Liver (tissue), 9 donors: Measurements from ENCODE around the gene RNPS1. TPM values are rescaled to one million over a fixed set of nuclear protein-coding genes. Genes with fewer than 3 reads are reported as not detected.

Source experiments
- DNase-seq: peaks from one replicate; pipeline ENCODE4 v3.0.0-alpha.2; 2017; ENCODE audit warnings: low spot score
- H3K27ac ChIP-seq, 2 donors: one replicate each; pipeline ENCODE4 v1.7.0; 2013; ENCODE audit warnings: inconsistent platforms in 2 of 2, low read length in 2 of 2, control low read depth in 1 of 2, low read depth in 1 of 2, mild to moderate bottlenecking in 1 of 2
- H3K27me3 ChIP-seq, 4 donors: one replicate each; pipeline versions ENCODE4 v1.6.1 to v1.7.0; 2013; ENCODE audit warnings: low read length in 3 of 4, inconsistent platforms in 1 of 4, mild to moderate bottlenecking in 1 of 4, moderate library complexity in 1 of 4; ENCODE audit not compliant: control insufficient read depth in 4 of 4, insufficient read depth in 4 of 4
- H3K36me3 ChIP-seq, 4 donors: one replicate each; pipeline versions ENCODE4 v1.6.1 to v1.7.0; 2013; ENCODE audit warnings: low read length in 3 of 4, mild to moderate bottlenecking in 3 of 4, low read depth in 1 of 4, moderate library complexity in 1 of 4; ENCODE audit not compliant: control insufficient read depth in 4 of 4, insufficient read depth in 3 of 4
- H3K4me1 ChIP-seq, 4 donors: one replicate each; pipeline versions ENCODE4 v1.6.1 to v1.7.0; 2013; ENCODE audit warnings: low read length in 3 of 4, mild to moderate bottlenecking in 3 of 4, moderate library complexity in 1 of 4; ENCODE audit not compliant: control insufficient read depth in 4 of 4, insufficient read depth in 4 of 4
- H3K4me3 ChIP-seq, 3 donors: one replicate each; pipeline versions ENCODE4 v1.6.1 to v1.7.0; 2013; ENCODE audit warnings: low read length in 3 of 3, control low read depth in 1 of 3, low read depth in 1 of 3, mild to moderate bottlenecking in 1 of 3
- H3K9ac ChIP-seq, 2 donors: one replicate each; pipeline ENCODE4 v1.7.0; 2013; ENCODE audit warnings: low read length in 2 of 2, mild to moderate bottlenecking in 2 of 2, moderate library complexity in 2 of 2, control low read depth in 1 of 2, low read depth in 1 of 2
- H3K9me3 ChIP-seq, 4 donors: one replicate each; pipeline versions ENCODE4 v1.6.1 to v1.7.0; 2013; ENCODE audit warnings: low read length in 3 of 4; ENCODE audit not compliant: control insufficient read depth in 4 of 4
- CTCF ChIP-seq: fragments of 150-350 bp; IDR thresholded peaks from 2 replicates; pipeline ENCODE4 v1.5.1; 2017; ENCODE audit warnings: improper control_type of control experiment, low read depth, low read length; ENCODE audit not compliant: missing input control
- EGR1 ChIP-seq, 2 donors: IDR thresholded peaks; 2 replicates each; pipeline ENCODE4 v1.6.1; 2016 to 2018; ENCODE audit warnings: antibody characterized with exemption in 2 of 2, low read depth in 2 of 2
- FOXA1 ChIP-seq: IDR thresholded peaks from 2 replicates; pipeline ENCODE4 v1.6.1; 2016; ENCODE audit warnings: antibody characterized with exemption
- GABPA ChIP-seq, 2 donors: IDR thresholded peaks in 1 of 2; conservative IDR thresholded peaks in 1 of 2; 2 replicates each; pipeline ENCODE4 v1.6.1; 2016; ENCODE audit warnings: antibody characterized with exemption in 2 of 2, mild to moderate bottlenecking in 1 of 2, moderate library complexity in 1 of 2
- HNF4A ChIP-seq, 2 donors: conservative IDR thresholded peaks; 2 replicates each; pipeline ENCODE4 v1.6.1; 2016; ENCODE audit warnings: antibody characterized with exemption in 2 of 2, mild to moderate bottlenecking in 2 of 2
- HNF4G ChIP-seq: IDR thresholded peaks from 2 replicates; pipeline ENCODE4 v1.6.1; 2016; ENCODE audit warnings: antibody characterized with exemption
- JUND ChIP-seq, 2 donors: IDR thresholded peaks; 2 replicates each; pipeline ENCODE4 v1.6.1; 2016; ENCODE audit warnings: antibody characterized with exemption in 2 of 2
- RAD21 ChIP-seq, 2 donors: IDR thresholded peaks; 2 replicates each; pipeline ENCODE4 v1.6.1; 2016; ENCODE audit warnings: antibody characterized with exemption in 2 of 2, mild to moderate bottlenecking in 2 of 2
- SP1 ChIP-seq: IDR thresholded peaks from 2 replicates; pipeline ENCODE4 v1.6.1; 2018; ENCODE audit warnings: antibody characterized with exemption, mild to moderate bottlenecking
- TAF1 ChIP-seq: conservative IDR thresholded peaks from 2 replicates; pipeline ENCODE4 v1.6.1; 2016; ENCODE audit warnings: antibody characterized with exemption, mild to moderate bottlenecking
- YY1 ChIP-seq: IDR thresholded peaks from 2 replicates; pipeline ENCODE4 v1.6.1; 2016; ENCODE audit warnings: antibody characterized with exemption, mild to moderate bottlenecking
- WGBS: extraction: QIAGEN DNeasy Blood & Tissue Kit; methylation state at CpG from one replicate; pipeline ENCODE4 v1.1.7; 2013; 5-methylcytosine and 5-hydroxymethylcytosine counted together
- polyA plus RNA-seq, 2 donors: library from polyadenylated mRNA; stranded (reverse) in 1 of 2; unstranded in 1 of 2; fragments of 200-250 nt in 1 of 2; fragments of >200 nt in 1 of 2; fragmentation: Nextera tagmentation in 1 of 2; extraction: Ambion mirVana in 1 of 2; gene quantifications; one replicate each; pipeline versions ENCODE4 v1.2.1 to v1.2.3, GENCODE V29; 2013 to 2015
- total RNA-seq, 2 donors: library from RNA; depleted of rRNA; stranded (reverse); fragments of >200 nt; gene quantifications; one replicate each; pipeline ENCODE4 v1.2.3, GENCODE V29; 2014
- TF ChIP-seq, protein P1 (sequence below): IDR thresholded peaks from 2 replicates; pipeline ENCODE4 v1.6.1; 2016; ENCODE audit warnings: antibody characterized with exemption, mild to moderate bottlenecking
- TF ChIP-seq, protein P2 (sequence below): IDR thresholded peaks from 2 replicates; pipeline ENCODE4 v1.6.1; 2016; ENCODE audit warnings: antibody characterized with exemption
- TF ChIP-seq, protein P3 (sequence below): IDR thresholded peaks from 2 replicates; pipeline ENCODE4 v1.6.1; 2016; ENCODE audit warnings: antibody characterized with exemption
- TF ChIP-seq, protein P4 (sequence below): IDR thresholded peaks from 2 replicates; pipeline ENCODE4 v1.6.1; 2016; ENCODE audit warnings: antibody characterized with exemption
- donor health status: healthy.
- donor health status: healthy.
- donor health status: healthy.
- donor health status: healthy.
- donor health status: healthy.

The RNPS1 gene
- total and polyA plus RNA-seq, 4 donors, result 31.3 to 38.2 (median 36.7) TPM

DNA sequence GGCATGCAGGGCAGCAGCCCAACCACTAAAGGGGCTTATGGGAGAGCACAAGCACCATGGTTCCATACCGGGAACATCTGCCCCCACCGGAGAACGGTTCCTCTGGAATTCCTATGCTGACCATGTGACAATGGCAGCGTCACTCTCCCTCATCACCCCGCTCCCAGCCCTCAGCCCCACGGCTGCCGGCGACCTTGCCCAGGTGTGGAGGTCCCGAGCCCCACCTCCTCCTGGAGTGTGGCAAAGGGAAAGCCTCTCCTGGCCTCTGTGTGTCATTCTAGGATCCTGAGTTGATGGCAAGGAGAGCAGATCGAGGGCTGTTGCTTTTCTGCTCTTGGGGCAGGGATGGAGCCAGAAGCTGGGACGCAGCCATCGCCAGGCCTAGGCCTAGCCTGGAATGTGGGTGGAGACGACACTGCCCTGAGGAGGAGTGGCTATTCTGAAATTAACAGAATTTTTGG is 17.8 kb upstream of the RNPS1 start:
- Histone ChIP-seq H3K9ac (no peak overlapping the region), H3K36me3 (no peaks in the 10 kb centered on the region), H3K4me3 (no peak overlapping the region), H3K27ac (no peak overlapping the region), H3K9me3 (no peaks in the 10 kb centered on the region), H3K4me1 (no peaks in the 10 kb centered on the region), H3K27me3 (no peaks in the 10 kb centered on the region)
- WGBS, result 86% methylated on average over 13 of the region's 13 CpGs
- TF ChIP-seq HNF4A (conservative IDR thresholded peaks at IDR 0.05), result no peak
- TF ChIP-seq, protein P1, sequence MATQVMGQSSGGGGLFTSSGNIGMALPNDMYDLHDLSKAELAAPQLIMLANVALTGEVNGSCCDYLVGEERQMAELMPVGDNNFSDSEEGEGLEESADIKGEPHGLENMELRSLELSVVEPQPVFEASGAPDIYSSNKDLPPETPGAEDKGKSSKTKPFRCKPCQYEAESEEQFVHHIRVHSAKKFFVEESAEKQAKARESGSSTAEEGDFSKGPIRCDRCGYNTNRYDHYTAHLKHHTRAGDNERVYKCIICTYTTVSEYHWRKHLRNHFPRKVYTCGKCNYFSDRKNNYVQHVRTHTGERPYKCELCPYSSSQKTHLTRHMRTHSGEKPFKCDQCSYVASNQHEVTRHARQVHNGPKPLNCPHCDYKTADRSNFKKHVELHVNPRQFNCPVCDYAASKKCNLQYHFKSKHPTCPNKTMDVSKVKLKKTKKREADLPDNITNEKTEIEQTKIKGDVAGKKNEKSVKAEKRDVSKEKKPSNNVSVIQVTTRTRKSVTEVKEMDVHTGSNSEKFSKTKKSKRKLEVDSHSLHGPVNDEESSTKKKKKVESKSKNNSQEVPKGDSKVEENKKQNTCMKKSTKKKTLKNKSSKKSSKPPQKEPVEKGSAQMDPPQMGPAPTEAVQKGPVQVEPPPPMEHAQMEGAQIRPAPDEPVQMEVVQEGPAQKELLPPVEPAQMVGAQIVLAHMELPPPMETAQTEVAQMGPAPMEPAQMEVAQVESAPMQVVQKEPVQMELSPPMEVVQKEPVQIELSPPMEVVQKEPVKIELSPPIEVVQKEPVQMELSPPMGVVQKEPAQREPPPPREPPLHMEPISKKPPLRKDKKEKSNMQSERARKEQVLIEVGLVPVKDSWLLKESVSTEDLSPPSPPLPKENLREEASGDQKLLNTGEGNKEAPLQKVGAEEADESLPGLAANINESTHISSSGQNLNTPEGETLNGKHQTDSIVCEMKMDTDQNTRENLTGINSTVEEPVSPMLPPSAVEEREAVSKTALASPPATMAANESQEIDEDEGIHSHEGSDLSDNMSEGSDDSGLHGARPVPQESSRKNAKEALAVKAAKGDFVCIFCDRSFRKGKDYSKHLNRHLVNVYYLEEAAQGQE, result no peak
- TF ChIP-seq JUND (IDR thresholded peaks at IDR 0.05), result no peak
- no peak for TF ChIP-seq RAD21 (IDR thresholded peaks at IDR 0.05)
- no peak for TF ChIP-seq YY1
- no peak for TF ChIP-seq FOXA1
- TF ChIP-seq, protein P2, sequence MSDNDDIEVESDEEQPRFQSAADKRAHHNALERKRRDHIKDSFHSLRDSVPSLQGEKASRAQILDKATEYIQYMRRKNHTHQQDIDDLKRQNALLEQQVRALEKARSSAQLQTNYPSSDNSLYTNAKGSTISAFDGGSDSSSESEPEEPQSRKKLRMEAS, result no peak
- no peak for TF ChIP-seq EGR1 (IDR thresholded peaks at IDR 0.05; ENCODE audit: low read depth in 2 of 2)
- TF ChIP-seq CTCF, result no peak
- TF ChIP-seq GABPA (IDR thresholded peaks at IDR 0.05 in 1 of 2, conservative IDR thresholded peaks at IDR 0.05 in 1 of 2), result no peak
- TF ChIP-seq, protein P3, sequence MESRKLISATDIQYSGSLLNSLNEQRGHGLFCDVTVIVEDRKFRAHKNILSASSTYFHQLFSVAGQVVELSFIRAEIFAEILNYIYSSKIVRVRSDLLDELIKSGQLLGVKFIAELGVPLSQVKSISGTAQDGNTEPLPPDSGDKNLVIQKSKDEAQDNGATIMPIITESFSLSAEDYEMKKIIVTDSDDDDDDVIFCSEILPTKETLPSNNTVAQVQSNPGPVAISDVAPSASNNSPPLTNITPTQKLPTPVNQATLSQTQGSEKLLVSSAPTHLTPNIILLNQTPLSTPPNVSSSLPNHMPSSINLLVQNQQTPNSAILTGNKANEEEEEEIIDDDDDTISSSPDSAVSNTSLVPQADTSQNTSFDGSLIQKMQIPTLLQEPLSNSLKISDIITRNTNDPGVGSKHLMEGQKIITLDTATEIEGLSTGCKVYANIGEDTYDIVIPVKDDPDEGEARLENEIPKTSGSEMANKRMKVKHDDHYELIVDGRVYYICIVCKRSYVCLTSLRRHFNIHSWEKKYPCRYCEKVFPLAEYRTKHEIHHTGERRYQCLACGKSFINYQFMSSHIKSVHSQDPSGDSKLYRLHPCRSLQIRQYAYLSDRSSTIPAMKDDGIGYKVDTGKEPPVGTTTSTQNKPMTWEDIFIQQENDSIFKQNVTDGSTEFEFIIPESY, result no peak
- no peak for TF ChIP-seq TAF1
- TF ChIP-seq SP1, result no peak
- no peak for TF ChIP-seq HNF4G
- DNase-seq, result no peak

DNA sequence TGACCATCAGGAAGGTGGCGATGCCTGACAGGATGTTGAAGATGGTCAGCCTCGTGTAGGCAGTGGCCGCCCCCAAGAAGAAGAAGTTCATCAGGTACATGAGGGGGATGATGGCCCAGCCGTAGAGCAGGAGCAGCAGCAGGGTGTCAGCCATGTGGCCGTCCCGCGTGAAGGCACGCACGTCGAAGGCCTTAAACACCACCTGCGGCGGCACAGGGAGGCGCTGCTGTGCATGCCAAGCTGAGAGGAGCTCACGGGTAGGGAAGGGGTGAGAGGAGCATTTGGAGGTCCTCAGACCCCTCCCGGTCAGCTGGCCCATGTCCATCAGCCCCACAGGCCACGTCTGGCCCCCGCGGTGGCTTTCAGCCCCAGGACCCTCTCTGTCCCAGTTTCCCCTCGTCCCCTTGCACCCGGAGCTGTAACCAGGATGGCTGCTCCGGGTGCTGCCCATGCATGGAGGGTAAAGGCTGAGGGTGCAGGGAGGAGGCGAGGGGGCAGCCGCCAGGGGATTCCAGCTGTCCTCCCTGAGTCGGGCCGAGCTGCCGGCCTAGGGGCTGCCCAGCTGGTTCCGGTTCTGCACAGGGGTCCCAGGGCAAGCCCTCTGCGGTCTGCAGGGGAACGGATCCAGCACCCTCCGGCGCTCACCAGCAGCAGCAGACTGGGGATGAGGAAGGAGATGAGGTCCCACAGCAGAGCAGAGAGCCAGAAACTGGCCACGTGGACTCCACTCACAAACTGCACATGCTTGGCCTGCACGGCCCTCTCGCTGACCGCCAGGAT is 17.1 kb upstream of the RNPS1 start:
- Histone ChIP-seq H3K27me3 (no peaks in the 10 kb centered on the region), H3K36me3 (no peaks in the 10 kb centered on the region), H3K4me1 (no peaks in the 10 kb centered on the region), H3K9ac (no peak overlapping the region), H3K4me3 (no peak overlapping the region), H3K9me3 (no peaks in the 10 kb centered on the region), H3K27ac (no peak overlapping the region)
- no peak for DNase-seq
- 90% methylated on average over 35 of the region's 35 CpGs for WGBS
- TF ChIP-seq YY1 (no peak), EGR1 (IDR thresholded peaks at IDR 0.05; ENCODE audit: low read depth in 2 of 2) (no peak), HNF4A (conservative IDR thresholded peaks at IDR 0.05) (no peak), JUND (IDR thresholded peaks at IDR 0.05) (no peak), SP1 (no peak), FOXA1 (no peak)
- TF ChIP-seq, protein P2, result no peak
- TF ChIP-seq, protein P4, sequence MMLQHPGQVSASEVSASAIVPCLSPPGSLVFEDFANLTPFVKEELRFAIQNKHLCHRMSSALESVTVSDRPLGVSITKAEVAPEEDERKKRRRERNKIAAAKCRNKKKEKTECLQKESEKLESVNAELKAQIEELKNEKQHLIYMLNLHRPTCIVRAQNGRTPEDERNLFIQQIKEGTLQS, result no peak
